Lung (tissue), 12 donors: Measurements from ENCODE around the gene TAOK1. TPM values are rescaled to one million over a fixed set of nuclear protein-coding genes. Genes with fewer than 3 reads are reported as not detected.

Source experiments
- ATAC-seq: fragments of 200-7000 bp; cut with Tn5 transposase; one replicate; pipeline ENCODE4 v1.9.1; 2020; ENCODE audit warnings: moderate number of reproducible peaks; ENCODE audit not compliant: insufficient read depth, low FRiP score
- DNase-seq, 3 donors: peaks; one replicate each; pipeline ENCODE4 v3.0.0-alpha.2; 2013 to 2017
- H3K27ac ChIP-seq, 2 donors: one replicate each; pipeline ENCODE4 v1.5.1; 2013; ENCODE audit warnings: mild to moderate bottlenecking in 2 of 2, moderate library complexity in 2 of 2, control low read depth in 1 of 2, inconsistent platforms in 1 of 2, low read depth in 1 of 2, low read length in 1 of 2
- H3K27me3 ChIP-seq, 3 donors: one replicate each; pipeline ENCODE4 v1.5.1; 2013; ENCODE audit warnings: low read length in 2 of 3; ENCODE audit not compliant: control insufficient read depth in 3 of 3, insufficient read depth in 3 of 3
- H3K36me3 ChIP-seq, 4 donors: one replicate each; pipeline ENCODE4 v1.5.1; 2013; ENCODE audit warnings: low read length in 4 of 4, mild to moderate bottlenecking in 1 of 4, moderate library complexity in 1 of 4; ENCODE audit not compliant: control insufficient read depth in 4 of 4, insufficient read depth in 4 of 4
- H3K4me1 ChIP-seq, 5 donors: one replicate each; pipeline ENCODE4 v1.5.1; 2013; ENCODE audit warnings: low read length in 5 of 5, mild to moderate bottlenecking in 2 of 5, moderate library complexity in 1 of 5; ENCODE audit not compliant: control insufficient read depth in 5 of 5, insufficient read depth in 5 of 5
- H3K4me3 ChIP-seq: one replicate; pipeline ENCODE4 v1.5.1; 2013; ENCODE audit warnings: mild to moderate bottlenecking, control low read depth, moderate library complexity
- H3K9ac ChIP-seq, 2 donors: one replicate each; pipeline ENCODE4 v1.5.1; 2013; ENCODE audit warnings: low read length in 2 of 2, control low read depth in 1 of 2; ENCODE audit not compliant: insufficient read depth in 1 of 2
- H3K9me3 ChIP-seq, 4 donors: one replicate each; pipeline ENCODE4 v1.5.1; 2013; ENCODE audit warnings: low read length in 3 of 4, mild to moderate bottlenecking in 1 of 4, moderate library complexity in 1 of 4; ENCODE audit not compliant: control insufficient read depth in 4 of 4, insufficient read depth in 3 of 4
- WGBS, 2 donors: extraction: QIAGEN DNeasy Blood & Tissue Kit; methylation state at CpG; one replicate each; pipeline ENCODE4 v1.1.7; 2013; 5-methylcytosine and 5-hydroxymethylcytosine counted together
- polyA plus RNA-seq, 2 donors: library from polyadenylated mRNA; stranded (reverse); fragments of 200-250 nt; gene quantifications; one replicate each; pipeline ENCODE4 v1.2.1, GENCODE V29; 2013
- total RNA-seq, 2 donors: library from RNA; depleted of rRNA in 1 of 2; stranded (reverse); fragments of >200 nt in 1 of 2; gene quantifications; one replicate each; pipeline ENCODE4 v1.2.1, GENCODE V29; 2014 to 2021
- TF ChIP-seq, protein P1 (sequence below): IDR thresholded peaks from 2 replicates; pipeline ENCODE4 v1.5.1; 2012; ENCODE audit warnings: mild to moderate bottlenecking; ENCODE audit errors: control extremely low read depth, extremely low read depth
- donor health status: control.
- donor health status: control.
- donor health status: Bipolar disorder and iron deficiency.
- donor health status: healthy.
- donor health status: DM: yes; HTN: yes; CAD: no.

TAOK1 gene
- total and polyA plus RNA-seq, 4 donors: 8.8 to 81.0 (median 37.3) TPM

DNA sequence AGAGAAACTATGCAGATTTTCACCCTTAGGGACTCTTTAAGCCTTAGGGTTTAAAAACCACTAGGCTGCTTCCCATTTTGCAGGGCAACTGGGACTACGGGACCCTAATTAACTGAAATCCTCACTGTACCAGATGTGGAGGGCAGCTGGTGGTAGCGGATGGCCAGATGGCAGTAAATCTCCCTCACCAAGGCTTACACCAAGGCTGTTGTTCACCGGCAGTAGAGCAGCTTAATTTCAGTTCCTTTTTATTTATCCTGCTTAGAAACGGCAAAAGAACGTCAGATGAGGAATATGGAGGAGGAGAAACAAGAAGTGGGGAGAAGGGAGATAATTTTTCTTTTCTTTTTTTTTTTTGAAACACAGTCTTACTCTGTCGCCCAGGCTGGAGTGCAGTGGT is 170.2 kb downstream of the TAOK1 start:
- H3K27ac ChIP-seq: no peak overlapping the region
- no peak overlapping the region for H3K9ac ChIP-seq
- peaks cover 0 to 3% (median under 1%) of the 10 kb centered on the region in 3 donors for H3K27me3 ChIP-seq
- WGBS, 2 donors: 33 to 76% methylated on average over 6 of the region's 6 CpGs
- H3K9me3 ChIP-seq: no peaks in the 10 kb centered on the region
- H3K4me1 ChIP-seq: peaks cover 0 to 24% (median 5%) of the 10 kb centered on the region in 5 donors
- TF ChIP-seq, protein P1, sequence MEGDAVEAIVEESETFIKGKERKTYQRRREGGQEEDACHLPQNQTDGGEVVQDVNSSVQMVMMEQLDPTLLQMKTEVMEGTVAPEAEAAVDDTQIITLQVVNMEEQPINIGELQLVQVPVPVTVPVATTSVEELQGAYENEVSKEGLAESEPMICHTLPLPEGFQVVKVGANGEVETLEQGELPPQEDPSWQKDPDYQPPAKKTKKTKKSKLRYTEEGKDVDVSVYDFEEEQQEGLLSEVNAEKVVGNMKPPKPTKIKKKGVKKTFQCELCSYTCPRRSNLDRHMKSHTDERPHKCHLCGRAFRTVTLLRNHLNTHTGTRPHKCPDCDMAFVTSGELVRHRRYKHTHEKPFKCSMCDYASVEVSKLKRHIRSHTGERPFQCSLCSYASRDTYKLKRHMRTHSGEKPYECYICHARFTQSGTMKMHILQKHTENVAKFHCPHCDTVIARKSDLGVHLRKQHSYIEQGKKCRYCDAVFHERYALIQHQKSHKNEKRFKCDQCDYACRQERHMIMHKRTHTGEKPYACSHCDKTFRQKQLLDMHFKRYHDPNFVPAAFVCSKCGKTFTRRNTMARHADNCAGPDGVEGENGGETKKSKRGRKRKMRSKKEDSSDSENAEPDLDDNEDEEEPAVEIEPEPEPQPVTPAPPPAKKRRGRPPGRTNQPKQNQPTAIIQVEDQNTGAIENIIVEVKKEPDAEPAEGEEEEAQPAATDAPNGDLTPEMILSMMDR: no peak
- H3K36me3 ChIP-seq: peaks cover 0 to 2% (median 0%) of the 10 kb centered on the region in 4 donors
- DNase-seq (no peak), ATAC-seq (no peak)
- no peak overlapping the region for H3K4me3 ChIP-seq

DNA sequence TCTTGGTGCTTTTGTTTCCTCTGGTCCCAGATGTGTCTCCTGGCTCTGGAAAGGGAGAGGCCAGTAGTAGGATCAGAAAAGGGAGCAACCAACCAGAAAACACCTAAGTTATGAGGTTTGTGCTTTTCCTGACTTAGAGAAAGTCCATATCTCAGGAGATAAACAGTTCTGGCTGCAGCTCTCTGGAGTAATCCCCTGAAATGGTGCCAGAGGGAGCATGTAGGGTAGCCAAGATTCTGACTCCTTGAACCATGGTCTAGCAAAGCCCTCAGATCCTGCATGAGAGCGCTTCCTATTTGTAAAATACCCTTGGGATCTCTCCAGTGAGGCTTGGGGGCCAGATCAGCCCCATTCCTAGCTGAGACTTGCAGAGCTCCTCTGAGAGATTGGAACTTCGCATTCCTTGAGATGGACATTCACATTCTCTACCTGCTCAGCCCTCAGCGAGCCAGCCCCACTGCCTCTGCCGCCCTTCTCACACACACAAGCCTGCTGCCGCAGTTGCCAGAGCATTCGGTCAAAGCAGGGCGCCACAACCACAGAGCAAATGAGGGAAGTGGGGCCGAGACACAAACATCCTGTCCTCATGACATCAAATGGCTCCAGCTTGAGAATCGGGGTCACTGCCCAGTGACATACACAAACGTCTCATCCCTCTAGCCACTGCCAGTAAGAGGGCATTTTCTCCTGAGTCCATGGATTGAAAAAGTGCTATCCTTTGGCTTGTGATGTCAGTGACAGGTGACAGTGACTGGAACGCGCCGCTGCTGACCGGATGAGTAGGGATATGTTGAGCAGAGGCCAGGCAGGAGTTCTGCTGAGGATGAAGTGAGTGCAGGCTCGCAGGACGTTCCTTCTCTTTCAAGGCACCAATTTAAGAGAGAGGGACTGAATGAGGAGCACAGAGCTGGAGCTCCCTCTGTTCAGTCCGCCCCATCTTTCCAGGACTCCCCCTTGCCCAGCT is 171.7 kb downstream of the TAOK1 start:
- TF ChIP-seq, protein P1: no peak
- Histone ChIP-seq H3K9me3 (no peaks in the 10 kb centered on the region), H3K4me3 (no peak overlapping the region), H3K4me1 (peaks cover 0 to 35% (median 12%) of the 10 kb centered on the region in 5 donors), H3K36me3 (peaks cover 0 to 2% (median 0%) of the 10 kb centered on the region in 4 donors), H3K27ac (peak overlapping the region in 1 of 2 donors; percentile 40), H3K27me3 (peaks cover 0 to 10% (median 6%) of the 10 kb centered on the region in 3 donors), H3K9ac (no peak overlapping the region)
- ATAC-seq: no peak
- DNase-seq: peak; percentile 54 to 70 (median 61)
- 53% methylated on average over 17 of the region's 17 CpGs for WGBS, 2 donors

DNA sequence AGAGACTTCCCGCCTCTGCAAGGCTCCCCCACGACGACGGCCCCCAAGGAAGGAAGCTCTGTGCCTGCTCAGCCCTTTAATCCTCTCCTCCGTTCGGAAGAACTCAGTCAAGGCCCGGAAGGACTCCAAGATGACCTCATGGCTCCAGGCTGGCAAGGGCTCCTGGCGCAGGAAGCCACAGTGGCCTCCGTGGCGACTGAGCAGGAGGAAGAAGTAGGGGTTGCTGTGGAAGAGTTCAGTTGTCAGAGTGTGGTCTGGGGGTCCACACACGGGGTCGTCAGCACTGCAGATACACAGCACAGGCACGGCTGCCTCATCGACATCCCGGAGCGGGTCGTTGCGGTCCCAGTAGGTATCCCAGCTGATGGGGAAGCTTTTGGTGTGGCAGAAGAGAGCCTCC is 172.5 kb downstream of the TAOK1 start:
- H3K36me3 ChIP-seq: peaks cover 0 to 2% (median 0%) of the 10 kb centered on the region in 4 donors
- DNase-seq (no peak), ATAC-seq (no peak)
- no peak overlapping the region for H3K4me3 ChIP-seq
- H3K9ac ChIP-seq: no peak overlapping the region
- TF ChIP-seq, protein P1: no peak
- no peak overlapping the region for H3K27ac ChIP-seq
- no peaks in the 10 kb centered on the region for H3K9me3 ChIP-seq
- WGBS, 2 donors: 74 to 76% methylated on average over 18 of the region's 18 CpGs
- H3K4me1 ChIP-seq: peaks cover 0 to 34% (median 12%) of the 10 kb centered on the region in 5 donors
- H3K27me3 ChIP-seq: peaks cover 0 to 10% (median 6%) of the 10 kb centered on the region in 3 donors
